ENCODE results near the gene ZBTB16. TPM values are rescaled to one million over a fixed set of nuclear protein-coding genes. Genes with fewer than 3 reads are reported as not detected.
A peak's percentile ranks its signal among the peaks of the same experiment; 100 is the strongest.

The ZBTB16 gene
- total RNA-seq, 1 donor = under 0.01 TPM

DNA sequence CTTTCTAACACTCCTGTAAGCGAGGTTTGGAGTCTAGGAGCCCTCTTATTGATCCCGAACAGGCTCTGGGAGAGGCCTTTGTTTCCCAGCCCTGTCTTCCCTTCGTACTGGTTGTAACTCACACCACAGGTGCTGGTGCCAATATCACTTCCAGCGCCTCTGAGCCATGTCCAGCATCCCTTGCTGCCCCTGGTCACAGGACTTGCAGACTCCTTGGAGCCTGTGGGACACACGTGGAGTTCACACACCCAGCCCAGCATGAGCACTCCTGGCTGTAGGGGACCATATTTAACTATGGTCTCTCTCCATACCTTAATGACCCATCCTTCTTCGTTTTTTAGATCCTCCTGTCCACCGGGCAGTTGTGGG lies 2.2 kb downstream of the ZBTB16 start:
- peaks cover 8% of the 10 kb centered on the region for H3K4me1 ChIP-seq (ENCODE audit: insufficient read depth, low read length)
- DNase-seq (ENCODE audit: insufficient read length, low spot score, missing footprints) = peak; percentile 78
- H3K27ac ChIP-seq (ENCODE audit: low read depth, low read length) = no peak overlapping the region
- no peaks in the 10 kb centered on the region for H3K79me2 ChIP-seq (ENCODE audit: insufficient read depth, low read length)
- H3K4me2 ChIP-seq (ENCODE audit: insufficient read depth, low read length) = peak overlapping the region; percentile 75
- peaks cover 51% of the 10 kb centered on the region for H3K27me3 ChIP-seq (ENCODE audit: insufficient read depth, low read length)
- TF ChIP-seq, protein P1, sequence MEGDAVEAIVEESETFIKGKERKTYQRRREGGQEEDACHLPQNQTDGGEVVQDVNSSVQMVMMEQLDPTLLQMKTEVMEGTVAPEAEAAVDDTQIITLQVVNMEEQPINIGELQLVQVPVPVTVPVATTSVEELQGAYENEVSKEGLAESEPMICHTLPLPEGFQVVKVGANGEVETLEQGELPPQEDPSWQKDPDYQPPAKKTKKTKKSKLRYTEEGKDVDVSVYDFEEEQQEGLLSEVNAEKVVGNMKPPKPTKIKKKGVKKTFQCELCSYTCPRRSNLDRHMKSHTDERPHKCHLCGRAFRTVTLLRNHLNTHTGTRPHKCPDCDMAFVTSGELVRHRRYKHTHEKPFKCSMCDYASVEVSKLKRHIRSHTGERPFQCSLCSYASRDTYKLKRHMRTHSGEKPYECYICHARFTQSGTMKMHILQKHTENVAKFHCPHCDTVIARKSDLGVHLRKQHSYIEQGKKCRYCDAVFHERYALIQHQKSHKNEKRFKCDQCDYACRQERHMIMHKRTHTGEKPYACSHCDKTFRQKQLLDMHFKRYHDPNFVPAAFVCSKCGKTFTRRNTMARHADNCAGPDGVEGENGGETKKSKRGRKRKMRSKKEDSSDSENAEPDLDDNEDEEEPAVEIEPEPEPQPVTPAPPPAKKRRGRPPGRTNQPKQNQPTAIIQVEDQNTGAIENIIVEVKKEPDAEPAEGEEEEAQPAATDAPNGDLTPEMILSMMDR (IDR thresholded peaks at IDR 0.05; ENCODE audit: extremely low read depth, low read depth, low read length) = no peak
- H4K20me1 ChIP-seq (ENCODE audit: insufficient read depth, low read length) = no peaks in the 10 kb centered on the region
- H3K9me3 ChIP-seq (ENCODE audit: low read depth, low read length) = no peaks in the 10 kb centered on the region
- no peak overlapping the region for H3K4me3 ChIP-seq (ENCODE audit: insufficient read depth, low read length)
- H3K36me3 ChIP-seq (ENCODE audit: insufficient read depth, low read length) = no peaks in the 10 kb centered on the region
- peak overlapping the region; percentile 68 for H2AFZ ChIP-seq (ENCODE audit: low read length)

DNA sequence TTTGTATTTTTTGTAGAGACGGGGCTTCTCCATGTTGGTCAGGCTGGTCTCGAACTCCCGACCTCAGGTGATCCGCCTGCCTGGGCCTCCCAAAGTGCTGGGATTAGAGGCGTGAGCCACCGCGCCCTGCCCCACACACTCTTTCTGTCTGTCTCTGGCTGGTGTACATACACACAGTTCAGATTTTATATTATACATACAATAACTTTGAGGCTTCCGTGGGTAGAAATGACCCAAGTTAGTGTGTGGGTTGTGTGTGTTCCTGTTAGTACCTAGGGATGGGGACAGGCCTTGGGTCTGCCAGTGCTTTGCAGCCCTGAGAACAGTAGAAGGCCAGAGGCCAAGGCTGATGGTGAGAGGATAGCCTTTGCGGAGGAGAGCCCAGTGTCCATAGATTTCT lies 2.8 kb downstream of the ZBTB16 start:
- Histone ChIP-seq H3K4me2 (ENCODE audit: insufficient read depth, low read length) (no peak overlapping the region), H2AFZ (ENCODE audit: low read length) (no peak overlapping the region), H3K4me1 (ENCODE audit: insufficient read depth, low read length) (peaks cover 8% of the 10 kb centered on the region), H3K27me3 (ENCODE audit: insufficient read depth, low read length) (peaks cover 49% of the 10 kb centered on the region), H4K20me1 (ENCODE audit: insufficient read depth, low read length) (no peaks in the 10 kb centered on the region), H3K79me2 (ENCODE audit: insufficient read depth, low read length) (no peaks in the 10 kb centered on the region), H3K27ac (ENCODE audit: low read depth, low read length) (no peak overlapping the region), H3K36me3 (ENCODE audit: insufficient read depth, low read length) (no peaks in the 10 kb centered on the region), H3K9me3 (ENCODE audit: low read depth, low read length) (no peaks in the 10 kb centered on the region), H3K4me3 (ENCODE audit: insufficient read depth, low read length) (no peak overlapping the region)
- DNase-seq (ENCODE audit: insufficient read length, low spot score, missing footprints) = no peak
- TF ChIP-seq, protein P1 (IDR thresholded peaks at IDR 0.05; ENCODE audit: extremely low read depth, low read depth, low read length) = no peak

DNA sequence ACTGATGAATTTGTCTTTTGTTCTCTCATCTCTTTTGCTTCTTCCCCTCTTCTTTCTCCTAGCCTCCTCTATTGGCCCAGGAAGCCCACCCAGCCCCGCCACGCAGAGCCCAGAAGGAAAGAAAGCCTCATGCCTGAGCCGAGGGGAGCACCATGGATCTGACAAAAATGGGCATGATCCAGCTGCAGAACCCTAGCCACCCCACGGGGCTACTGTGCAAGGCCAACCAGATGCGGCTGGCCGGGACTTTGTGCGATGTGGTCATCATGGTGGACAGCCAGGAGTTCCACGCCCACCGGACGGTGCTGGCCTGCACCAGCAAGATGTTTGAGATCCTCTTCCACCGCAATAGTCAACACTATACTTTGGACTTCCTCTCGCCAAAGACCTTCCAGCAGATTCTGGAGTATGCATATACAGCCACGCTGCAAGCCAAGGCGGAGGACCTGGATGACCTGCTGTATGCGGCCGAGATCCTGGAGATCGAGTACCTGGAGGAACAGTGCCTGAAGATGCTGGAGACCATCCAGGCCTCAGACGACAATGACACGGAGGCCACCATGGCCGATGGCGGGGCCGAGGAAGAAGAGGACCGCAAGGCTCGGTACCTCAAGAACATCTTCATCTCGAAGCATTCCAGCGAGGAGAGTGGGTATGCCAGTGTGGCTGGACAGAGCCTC lies 3.8 kb downstream of the ZBTB16 start:
- peaks cover 8% of the 10 kb centered on the region for H3K4me1 ChIP-seq (ENCODE audit: insufficient read depth, low read length)
- peaks cover 39% of the 10 kb centered on the region for H3K27me3 ChIP-seq (ENCODE audit: insufficient read depth, low read length)
- no peak overlapping the region for H2AFZ ChIP-seq (ENCODE audit: low read length)
- no peaks in the 10 kb centered on the region for H3K36me3 ChIP-seq (ENCODE audit: insufficient read depth, low read length)
- DNase-seq (ENCODE audit: insufficient read length, low spot score, missing footprints) = no peak
- H3K4me2 ChIP-seq (ENCODE audit: insufficient read depth, low read length) = no peak overlapping the region
- TF ChIP-seq, protein P1 (IDR thresholded peaks at IDR 0.05; ENCODE audit: extremely low read depth, low read depth, low read length) = no peak
- no peak overlapping the region for H3K4me3 ChIP-seq (ENCODE audit: insufficient read depth, low read length)
- no peak overlapping the region for H3K27ac ChIP-seq (ENCODE audit: low read depth, low read length)
- no peaks in the 10 kb centered on the region for H3K79me2 ChIP-seq (ENCODE audit: insufficient read depth, low read length)
- H4K20me1 ChIP-seq (ENCODE audit: insufficient read depth, low read length) = no peaks in the 10 kb centered on the region
- H3K9me3 ChIP-seq (ENCODE audit: low read depth, low read length) = no peaks in the 10 kb centered on the region

DNA sequence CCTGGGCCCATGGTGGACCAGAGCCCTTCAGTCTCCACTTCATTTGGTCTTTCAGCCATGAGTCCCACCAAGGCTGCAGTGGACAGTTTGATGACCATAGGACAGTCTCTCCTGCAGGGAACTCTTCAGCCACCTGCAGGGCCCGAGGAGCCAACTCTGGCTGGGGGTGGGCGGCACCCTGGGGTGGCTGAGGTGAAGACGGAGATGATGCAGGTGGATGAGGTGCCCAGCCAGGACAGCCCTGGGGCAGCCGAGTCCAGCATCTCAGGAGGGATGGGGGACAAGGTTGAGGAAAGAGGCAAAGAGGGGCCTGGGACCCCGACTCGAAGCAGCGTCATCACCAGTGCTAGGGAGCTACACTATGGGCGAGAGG lies 4.3 kb downstream of the ZBTB16 start:
- TF ChIP-seq, protein P1 (IDR thresholded peaks at IDR 0.05; ENCODE audit: extremely low read depth, low read depth, low read length) = no peak
- no peak overlapping the region for H3K4me3 ChIP-seq (ENCODE audit: insufficient read depth, low read length)
- H3K79me2 ChIP-seq (ENCODE audit: insufficient read depth, low read length) = no peaks in the 10 kb centered on the region
- no peaks in the 10 kb centered on the region for H3K36me3 ChIP-seq (ENCODE audit: insufficient read depth, low read length)
- no peaks in the 10 kb centered on the region for H4K20me1 ChIP-seq (ENCODE audit: insufficient read depth, low read length)
- H3K4me1 ChIP-seq (ENCODE audit: insufficient read depth, low read length) = peaks cover 8% of the 10 kb centered on the region
- H3K9me3 ChIP-seq (ENCODE audit: low read depth, low read length) = no peaks in the 10 kb centered on the region
- no peak overlapping the region for H2AFZ ChIP-seq (ENCODE audit: low read length)
- peaks cover 33% of the 10 kb centered on the region for H3K27me3 ChIP-seq (ENCODE audit: insufficient read depth, low read length)
- no peak overlapping the region for H3K4me2 ChIP-seq (ENCODE audit: insufficient read depth, low read length)
- H3K27ac ChIP-seq (ENCODE audit: low read depth, low read length) = no peak overlapping the region
- peak; percentile 51 for DNase-seq (ENCODE audit: insufficient read length, low spot score, missing footprints)
